Gastrocnemius medialis (tissue), 4 donors: ENCODE data around the gene DHCR24. TPM values are rescaled to one million over a fixed set of nuclear protein-coding genes. Genes with fewer than 3 reads are reported as not detected.
A peak's percentile ranks its signal among the peaks of the same experiment; 100 is the strongest.

Source experiments
- ATAC-seq, 2 donors: fragments of 150-250 bp; one replicate each; pipeline ENCODE4 v1.9.1; 2016
- DNase-seq, 2 donors: peaks; one replicate each; pipeline ENCODE4 v3.0.0-alpha.2; 2019
- H3K27ac ChIP-seq, 4 donors: fragments of 200-600 bp; sonication (generic); 1 replicate in 1 of 4; 2 replicates in 3 of 4; pipeline ENCODE4 v1.5.1; 2016 to 2018; ENCODE audit warnings: mild to moderate bottlenecking in 2 of 4, moderate library complexity in 1 of 4
- H3K27me3 ChIP-seq, 3 donors: fragments of 200-600 bp; sonication (generic) in 2 of 3; 1 replicate in 1 of 3; 2 replicates in 2 of 3; pipeline versions ENCODE4 v1.5.1 to v1.6.0; 2016 to 2019; ENCODE audit warnings: mild to moderate bottlenecking in 1 of 3, moderate library complexity in 1 of 3
- H3K36me3 ChIP-seq, 2 donors: fragments of 200-600 bp; sonication (generic) in 1 of 2; one replicate each; pipeline ENCODE4 v1.5.1; 2017 to 2018
- H3K4me1 ChIP-seq, 2 donors: fragments of 200-600 bp; sonication (generic) in 1 of 2; one replicate each; pipeline ENCODE4 v1.5.1; 2016 to 2017; ENCODE audit warnings: mild to moderate bottlenecking in 2 of 2
- H3K4me3 ChIP-seq, 4 donors: fragments of 200-600 bp; sonication (generic) in 3 of 4; 1 replicate in 1 of 4; 2 replicates in 3 of 4; pipeline ENCODE4 v1.5.1; 2016 to 2019; ENCODE audit warnings: mild to moderate bottlenecking in 2 of 4
- H3K9me3 ChIP-seq, 3 donors: fragments of 200-600 bp; sonication (generic) in 2 of 3; 1 replicate in 1 of 3; 2 replicates in 2 of 3; pipeline ENCODE4 v1.5.1; 2016 to 2019
- CTCF ChIP-seq, 5 experiments: fragments of 450-650 bp in 3 of 5; fragments of 200-600 bp in 2 of 5; sonication (generic) in 2 of 5; IDR thresholded peaks in 4 of 5; conservative IDR thresholded peaks in 1 of 5; 1 replicate in 4 of 5; 2 replicates in 1 of 5; pipeline ENCODE4 v1.5.1; 2016 to 2019; ENCODE audit warnings: antibody characterized with exemption in 5 of 5, mild to moderate bottlenecking in 3 of 5, moderate library complexity in 3 of 5
- POLR2A ChIP-seq, 2 donors: fragments of 450-650 bp; IDR thresholded peaks; one replicate each; pipeline ENCODE4 v1.6.1; 2017; ENCODE audit warnings: antibody characterized with exemption in 2 of 2, mild to moderate bottlenecking in 2 of 2, moderate library complexity in 2 of 2
- in situ Hi-C, 4 donors: fragments of 200-750 bp; cut with MboI; loops; one replicate each; pipeline versions ENCODE4 v1.15.0 to v1.8.0; 2017; ENCODE audit warnings: low sequenced_read_pairs in 4 of 4
- intact Hi-C: fragments of 100-400 bp; cut with DNase I; formaldehyde crosslinking; loops from one replicate; pipeline ENCODE4 v1.15.1; 2023; ENCODE audit warnings: low total_unique reads
- total RNA-seq, 4 donors: library from RNA; depleted of rRNA; stranded (reverse); fragments of >200 nt; gene quantifications; one replicate each; pipeline versions ENCODE4 v1.1.0 to v1.2.3, GENCODE V29; 2016

Gene DHCR24
- total RNA-seq, 4 donors from 2014 or later: 155 to 362 (median 207) TPM

GRCh38 chr1:54800041-54800898 lies 86.7 kb downstream of the DHCR24 start:
- in situ Hi-C loops (loop anchor here in 1 of 4 donors (25.0 kb wide), 1 partner anchor 688 kb away; no protein-coding TSS in a partner anchor), intact Hi-C loops (no loop called here)
- TF ChIP-seq POLR2A (IDR thresholded peaks at IDR 0.05) (no peak), CTCF (IDR thresholded peaks at IDR 0.05 in 4 of 5, conservative IDR thresholded peaks at IDR 0.05 in 1 of 5) (no peak)
- ATAC-seq: no peak
- Histone ChIP-seq H3K36me3 (no peaks in the 10 kb centered on the region), H3K4me1 (peaks cover 0 to 3% of the 10 kb centered on the region in 2 donors), H3K27ac (no peak overlapping the region), H3K9me3 (no peaks in the 10 kb centered on the region), H3K27me3 (peaks cover 13 to 27% (median 16%) of the 10 kb centered on the region in 3 donors), H3K4me3 (peak overlapping the region; percentile 15 to 41 (median 30))
- no peak for DNase-seq

Other genes starting within 250 kb of the DHCR24 start
- gene MROH7, start 245.4 kb downstream of the DHCR24 start, total RNA-seq: 1 to 10 TPM in 2 of 4 donors, under 1 TPM in 2; 0.42 to 1.3 (median 0.89) TPM
- gene TTC4, start 171.3 kb downstream of the DHCR24 start, total RNA-seq: 10 to 100 TPM; 26.7 to 44.3 (median 31.4) TPM
- gene PARS2, start 122.7 kb downstream of the DHCR24 start, total RNA-seq: 1 to 10 TPM; 4.7 to 8.4 (median 4.9) TPM
- gene TTC22, start 85.9 kb downstream of the DHCR24 start, total RNA-seq: under 1 TPM in 3 of 4 donors, not detected in 1; 0.10 to 0.24 (median 0.13) TPM
- under 1 TPM in 1 of 4 donors, not detected in 3; 0.58 TPM for gene TMEM61, start 93.4 kb upstream of the DHCR24 start, total RNA-seq
- not detected for gene BSND, start 111.7 kb upstream of the DHCR24 start, total RNA-seq
- gene PCSK9, start 152.4 kb upstream of the DHCR24 start, total RNA-seq: under 1 TPM in 1 of 4 donors, not detected in 3; 0.07 TPM